ENCODE results near the gene OR8B8.
"Not testable (repeated sequence)": the region's sequence is repeated elsewhere in the genome, so short reads cannot be mapped to it uniquely, and the experiment has no call there.

The OR8B8 gene

GRCh38 chr11:124463990-124464389 lies 18.5 kb upstream of the OR8B8 start:
- H3K36me3 ChIP-seq (ENCODE audit: insufficient read depth, insufficient read length, low read length): no peaks in the 10 kb centered on the region
- no peak overlapping the region for H3K4me3 ChIP-seq (ENCODE audit: insufficient read length, low read depth)
- no peaks in the 10 kb centered on the region for H3K9me3 ChIP-seq (ENCODE audit: insufficient read depth, low read length)
- TF ChIP-seq YY1 (IDR thresholded peaks at IDR 0.05; ENCODE audit: insufficient read depth, insufficient read length) (no peak), ZNF274 (IDR thresholded peaks at IDR 0.05; ENCODE audit: low read depth, low read length) (no peak), SUZ12 (IDR thresholded peaks at IDR 0.05; ENCODE audit: extremely low read depth, insufficient read depth, insufficient read length) (no peak)
- H3K4me1 ChIP-seq (ENCODE audit: insufficient read depth, insufficient read length): no peaks in the 10 kb centered on the region
- DNase-seq (ENCODE audit: low read depth, low spot score): no peak
- no peak overlapping the region for H3K9ac ChIP-seq (ENCODE audit: insufficient read length, low read depth)
- H3K27me3 ChIP-seq (ENCODE audit: insufficient read depth, insufficient read length): no peaks in the 10 kb centered on the region

- Histone ChIP-seq H3K9me3 (ENCODE audit: insufficient read depth, low read length) (no peaks in the 10 kb centered on the region), H3K36me3 (ENCODE audit: insufficient read depth, insufficient read length, low read length) (no peaks in the 10 kb centered on the region), H3K27me3 (ENCODE audit: insufficient read depth, insufficient read length) (no peaks in the 10 kb centered on the region), H3K4me1 (ENCODE audit: insufficient read depth, insufficient read length) (no peaks in the 10 kb centered on the region), H3K4me3 (ENCODE audit: insufficient read length, low read depth) (no peak overlapping the region), H3K9ac (ENCODE audit: insufficient read length, low read depth) (no peak overlapping the region)
- TF ChIP-seq SUZ12 (IDR thresholded peaks at IDR 0.05; ENCODE audit: extremely low read depth, insufficient read depth, insufficient read length) (no peak), YY1 (IDR thresholded peaks at IDR 0.05; ENCODE audit: insufficient read depth, insufficient read length) (no peak), ZNF274 (IDR thresholded peaks at IDR 0.05; ENCODE audit: low read depth, low read length) (no peak)
- no peak for DNase-seq (ENCODE audit: low read depth, low spot score)
Measured at GRCh38 chr11:124463324-124463723, 17.8 kb upstream of the OR8B8 start.

DNA sequence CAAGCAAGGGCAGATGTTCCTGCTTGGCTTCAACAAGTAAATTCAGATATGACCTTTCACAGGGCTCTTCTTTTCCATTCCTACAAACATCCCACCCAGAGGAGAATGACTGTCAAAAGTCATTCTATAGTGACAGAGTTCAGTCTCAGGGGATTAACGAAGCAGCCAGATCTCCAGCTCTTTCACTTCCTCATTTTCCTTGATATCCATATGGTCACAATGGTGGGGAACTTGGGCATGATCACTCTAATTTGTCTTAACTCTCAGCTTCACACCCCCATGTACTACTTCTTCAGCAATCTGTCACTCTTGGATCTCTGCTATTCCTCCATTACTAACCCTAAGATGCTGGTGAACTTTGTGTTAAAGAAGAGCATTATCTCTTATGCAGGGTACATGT lies 15.0 kb upstream of the OR8B8 start:
- no peak for TF ChIP-seq SUZ12 (IDR thresholded peaks at IDR 0.05; ENCODE audit: extremely low read depth, insufficient read depth, insufficient read length)
- no peak for TF ChIP-seq YY1 (IDR thresholded peaks at IDR 0.05; ENCODE audit: insufficient read depth, insufficient read length)
- no peak for TF ChIP-seq ZNF274 (IDR thresholded peaks at IDR 0.05; ENCODE audit: low read depth, low read length)
- Histone ChIP-seq H3K4me3 (ENCODE audit: insufficient read length, low read depth) (no peak overlapping the region), H3K27me3 (ENCODE audit: insufficient read depth, insufficient read length) (no peaks in the 10 kb centered on the region), H3K36me3 (ENCODE audit: insufficient read depth, insufficient read length, low read length) (no peaks in the 10 kb centered on the region), H3K9me3 (ENCODE audit: insufficient read depth, low read length) (no peaks in the 10 kb centered on the region), H3K4me1 (ENCODE audit: insufficient read depth, insufficient read length) (no peaks in the 10 kb centered on the region), H3K9ac (ENCODE audit: insufficient read length, low read depth) (no peak overlapping the region)
- no peak for DNase-seq (ENCODE audit: low read depth, low spot score)

DNA sequence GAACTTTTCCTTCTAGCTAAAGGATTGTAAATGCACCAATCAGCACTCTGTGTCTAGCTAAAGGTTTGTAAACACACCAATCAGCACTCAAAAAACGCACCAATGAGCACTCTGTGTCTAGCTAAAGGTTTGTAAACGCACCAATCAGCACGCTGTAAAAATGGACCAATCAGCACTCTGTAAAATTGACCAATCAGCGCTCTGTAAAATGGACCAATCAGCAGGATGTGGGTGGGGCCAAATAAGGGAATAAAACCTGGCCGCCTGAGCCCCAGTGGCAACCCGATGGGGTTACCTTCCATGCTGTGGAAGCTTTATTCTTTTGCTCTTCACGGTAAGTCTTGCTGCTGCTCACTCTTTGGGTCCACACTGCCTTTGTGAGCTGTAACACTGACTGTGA lies 13.9 kb upstream of the OR8B8 start:
- not testable (repeated sequence) for DNase-seq (ENCODE audit: low read depth, low spot score); H3K9me3 ChIP-seq (ENCODE audit: insufficient read depth, low read length); H3K4me3 ChIP-seq (ENCODE audit: insufficient read length, low read depth); H3K36me3 ChIP-seq (ENCODE audit: insufficient read depth, insufficient read length, low read length); H3K27me3 ChIP-seq (ENCODE audit: insufficient read depth, insufficient read length); H3K4me1 ChIP-seq (ENCODE audit: insufficient read depth, insufficient read length); H3K9ac ChIP-seq (ENCODE audit: insufficient read length, low read depth)

DNA sequence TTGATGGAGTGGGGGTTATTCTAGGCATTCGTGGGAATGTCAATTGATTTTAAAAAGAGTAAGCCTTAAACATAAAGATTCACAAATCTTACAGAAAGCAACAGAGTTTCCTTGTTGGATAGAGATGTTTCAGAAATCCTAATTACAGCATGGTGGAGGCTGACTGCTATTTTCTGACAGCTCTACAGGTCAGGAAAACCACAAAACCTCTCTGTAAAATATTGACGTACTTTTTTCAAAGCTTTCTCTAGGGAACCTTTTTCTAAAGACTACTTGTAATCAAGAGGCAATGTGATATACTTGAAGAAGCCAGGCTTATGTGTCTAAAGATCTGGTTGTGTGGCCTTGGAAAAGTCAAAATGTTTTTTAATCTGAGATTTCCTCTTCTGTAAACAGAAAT lies 9.1 kb upstream of the OR8B8 start:
- TF ChIP-seq YY1 (IDR thresholded peaks at IDR 0.05; ENCODE audit: insufficient read depth, insufficient read length) (no peak), ZNF274 (IDR thresholded peaks at IDR 0.05; ENCODE audit: low read depth, low read length) (no peak), SUZ12 (IDR thresholded peaks at IDR 0.05; ENCODE audit: extremely low read depth, insufficient read depth, insufficient read length) (no peak)
- Histone ChIP-seq H3K36me3 (ENCODE audit: insufficient read depth, insufficient read length, low read length) (no peaks in the 10 kb centered on the region), H3K9me3 (ENCODE audit: insufficient read depth, low read length) (no peaks in the 10 kb centered on the region), H3K27me3 (ENCODE audit: insufficient read depth, insufficient read length) (no peaks in the 10 kb centered on the region), H3K9ac (ENCODE audit: insufficient read length, low read depth) (no peak overlapping the region), H3K4me3 (ENCODE audit: insufficient read length, low read depth) (no peak overlapping the region), H3K4me1 (ENCODE audit: insufficient read depth, insufficient read length) (no peaks in the 10 kb centered on the region)
- DNase-seq (ENCODE audit: low read depth, low spot score): no peak

DNA sequence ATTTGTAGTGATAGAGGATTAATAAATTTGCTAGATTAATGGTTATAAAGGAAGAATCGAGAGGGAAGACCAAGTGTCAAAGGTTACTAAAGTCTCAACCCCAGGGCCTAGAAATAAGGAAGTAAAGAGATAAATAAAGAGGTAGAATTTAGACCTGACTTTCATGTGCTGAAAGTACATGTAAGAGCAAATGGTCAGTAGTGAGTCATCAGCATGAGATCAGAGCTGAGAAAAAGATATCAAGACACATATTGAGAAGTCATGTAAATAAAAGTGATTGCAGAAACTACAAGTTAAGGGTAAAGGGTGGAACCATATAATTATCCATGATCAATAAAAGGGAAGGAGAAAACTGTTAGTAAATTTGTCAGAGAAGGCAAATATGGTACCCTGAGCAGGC lies 1.4 kb upstream of the OR8B8 start:
- Histone ChIP-seq H3K4me1 (ENCODE audit: insufficient read depth, insufficient read length) (no peaks in the 10 kb centered on the region), H3K27me3 (ENCODE audit: insufficient read depth, insufficient read length) (no peaks in the 10 kb centered on the region), H3K4me3 (ENCODE audit: insufficient read length, low read depth) (no peak overlapping the region), H3K9ac (ENCODE audit: insufficient read length, low read depth) (no peak overlapping the region), H3K9me3 (ENCODE audit: insufficient read depth, low read length) (no peaks in the 10 kb centered on the region), H3K36me3 (ENCODE audit: insufficient read depth, insufficient read length, low read length) (no peaks in the 10 kb centered on the region)
- no peak for DNase-seq (ENCODE audit: low read depth, low spot score)
- TF ChIP-seq ZNF274 (IDR thresholded peaks at IDR 0.05; ENCODE audit: low read depth, low read length): no peak
- no peak for TF ChIP-seq YY1 (IDR thresholded peaks at IDR 0.05; ENCODE audit: insufficient read depth, insufficient read length)
- TF ChIP-seq SUZ12 (IDR thresholded peaks at IDR 0.05; ENCODE audit: extremely low read depth, insufficient read depth, insufficient read length): no peak

DNA sequence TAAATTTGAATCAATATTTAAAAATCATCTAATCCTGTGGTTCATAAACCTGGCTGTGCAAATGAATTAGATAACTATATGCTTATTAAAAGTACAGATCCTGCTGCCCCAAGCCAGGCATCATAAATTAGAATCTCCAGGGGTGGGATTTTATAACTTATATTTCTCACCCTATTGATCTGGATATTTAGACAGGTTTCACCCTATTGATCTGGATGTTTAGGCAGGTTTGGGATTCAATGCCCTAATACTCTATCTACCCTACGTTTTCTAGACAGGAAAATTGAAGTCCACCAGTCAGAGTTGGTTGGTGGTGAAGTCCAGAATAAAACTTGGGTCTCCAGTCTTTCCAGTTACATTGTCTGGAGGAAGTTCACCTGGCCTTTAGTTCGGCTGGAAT lies 2.6 kb downstream of the OR8B8 start:
- TF ChIP-seq YY1 (IDR thresholded peaks at IDR 0.05; ENCODE audit: insufficient read depth, insufficient read length): no peak
- no peak for TF ChIP-seq SUZ12 (IDR thresholded peaks at IDR 0.05; ENCODE audit: extremely low read depth, insufficient read depth, insufficient read length)
- no peak for TF ChIP-seq ZNF274 (IDR thresholded peaks at IDR 0.05; ENCODE audit: low read depth, low read length)
- H3K9ac ChIP-seq (ENCODE audit: insufficient read length, low read depth): no peak overlapping the region
- no peaks in the 10 kb centered on the region for H3K4me1 ChIP-seq (ENCODE audit: insufficient read depth, insufficient read length)
- no peak overlapping the region for H3K4me3 ChIP-seq (ENCODE audit: insufficient read length, low read depth)
- no peaks in the 10 kb centered on the region for H3K9me3 ChIP-seq (ENCODE audit: insufficient read depth, low read length)
- no peaks in the 10 kb centered on the region for H3K36me3 ChIP-seq (ENCODE audit: insufficient read depth, insufficient read length, low read length)
- no peak for DNase-seq (ENCODE audit: low read depth, low spot score)
- H3K27me3 ChIP-seq (ENCODE audit: insufficient read depth, insufficient read length): no peaks in the 10 kb centered on the region

- Histone ChIP-seq H3K27me3 (ENCODE audit: insufficient read depth, insufficient read length) (no peaks in the 10 kb centered on the region), H3K9ac (ENCODE audit: insufficient read length, low read depth) (no peak overlapping the region)
- no peak for TF ChIP-seq YY1 (IDR thresholded peaks at IDR 0.05; ENCODE audit: insufficient read depth, insufficient read length)
- no peak for TF ChIP-seq ZNF274 (IDR thresholded peaks at IDR 0.05; ENCODE audit: low read depth, low read length)
- no peak for TF ChIP-seq SUZ12 (IDR thresholded peaks at IDR 0.05; ENCODE audit: extremely low read depth, insufficient read depth, insufficient read length)
Measured at GRCh38 chr11:124442442-124442841, 3.1 kb downstream of the OR8B8 start.

More at GRCh38 chr11:124442442-124442841, 3.1 kb downstream of the OR8B8 start:
- Histone ChIP-seq H3K36me3 (ENCODE audit: insufficient read depth, insufficient read length, low read length) (no peaks in the 10 kb centered on the region), H3K9me3 (ENCODE audit: insufficient read depth, low read length) (no peaks in the 10 kb centered on the region), H3K4me1 (ENCODE audit: insufficient read depth, insufficient read length) (no peaks in the 10 kb centered on the region), H3K4me3 (ENCODE audit: insufficient read length, low read depth) (no peak overlapping the region)
- no peak for DNase-seq (ENCODE audit: low read depth, low spot score)

Data from NT2/D1 (cell line).